ENCODE data around the gene NRARP.

The NRARP gene

DNA sequence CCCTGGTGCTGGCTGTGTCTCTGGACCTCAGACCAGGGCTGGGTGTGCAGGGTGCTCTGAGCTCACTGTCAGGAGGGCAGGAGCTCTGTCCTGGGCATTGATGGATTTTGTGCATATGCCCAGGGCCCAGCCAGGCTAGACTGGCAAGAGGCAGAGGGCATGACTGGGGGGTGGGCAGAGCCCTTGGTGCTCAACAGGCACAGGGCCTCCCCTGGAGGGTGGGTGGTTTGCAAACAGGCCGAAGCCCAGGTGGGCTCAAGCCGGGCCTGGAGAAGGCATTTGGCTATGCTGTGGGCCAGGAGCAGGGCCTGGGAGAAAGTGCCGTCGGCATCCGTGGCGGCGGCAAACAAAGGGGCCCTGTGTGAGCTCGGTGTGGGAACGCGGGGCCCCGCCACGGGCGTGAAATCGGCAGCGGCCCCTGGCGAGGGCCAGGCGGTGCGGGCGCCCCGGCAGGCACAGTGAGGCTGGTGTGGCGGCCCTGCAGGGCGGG, 1.9 kb upstream of the NRARP start:
- H3K36me3 ChIP-seq (ENCODE audit: insufficient read depth, low read length): no peaks in the 10 kb centered on the region
- H3K4me3 ChIP-seq (ENCODE audit: low read depth, low read length, poor library complexity, severe bottlenecking): no peak overlapping the region
- H3K4me2 ChIP-seq (ENCODE audit: low read length): no peak overlapping the region
- no peaks in the 10 kb centered on the region for H3K79me2 ChIP-seq (ENCODE audit: insufficient read depth, low read length)
- no peaks in the 10 kb centered on the region for H3K9me2 ChIP-seq (ENCODE audit: low read depth, low read length)
- H3K27ac ChIP-seq (ENCODE audit: low read depth, low read length, poor library complexity, severe bottlenecking): no peak overlapping the region
- H2AFZ ChIP-seq (ENCODE audit: low read length): no peak overlapping the region
- peaks cover 14% of the 10 kb centered on the region for H3K4me1 ChIP-seq (ENCODE audit: insufficient read depth, low read length, severe bottlenecking)
- TF ChIP-seq EZH2 (IDR thresholded peaks at IDR 0.05; ENCODE audit: borderline replicate concordance, low read length): no peak
- TF ChIP-seq, protein P1, sequence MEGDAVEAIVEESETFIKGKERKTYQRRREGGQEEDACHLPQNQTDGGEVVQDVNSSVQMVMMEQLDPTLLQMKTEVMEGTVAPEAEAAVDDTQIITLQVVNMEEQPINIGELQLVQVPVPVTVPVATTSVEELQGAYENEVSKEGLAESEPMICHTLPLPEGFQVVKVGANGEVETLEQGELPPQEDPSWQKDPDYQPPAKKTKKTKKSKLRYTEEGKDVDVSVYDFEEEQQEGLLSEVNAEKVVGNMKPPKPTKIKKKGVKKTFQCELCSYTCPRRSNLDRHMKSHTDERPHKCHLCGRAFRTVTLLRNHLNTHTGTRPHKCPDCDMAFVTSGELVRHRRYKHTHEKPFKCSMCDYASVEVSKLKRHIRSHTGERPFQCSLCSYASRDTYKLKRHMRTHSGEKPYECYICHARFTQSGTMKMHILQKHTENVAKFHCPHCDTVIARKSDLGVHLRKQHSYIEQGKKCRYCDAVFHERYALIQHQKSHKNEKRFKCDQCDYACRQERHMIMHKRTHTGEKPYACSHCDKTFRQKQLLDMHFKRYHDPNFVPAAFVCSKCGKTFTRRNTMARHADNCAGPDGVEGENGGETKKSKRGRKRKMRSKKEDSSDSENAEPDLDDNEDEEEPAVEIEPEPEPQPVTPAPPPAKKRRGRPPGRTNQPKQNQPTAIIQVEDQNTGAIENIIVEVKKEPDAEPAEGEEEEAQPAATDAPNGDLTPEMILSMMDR (IDR thresholded peaks at IDR 0.05; ENCODE audit: low read length): no peak
- no peak overlapping the region for H3K9ac ChIP-seq (ENCODE audit: low read length)
- H3F3A ChIP-seq (ENCODE audit: insufficient read depth, low read length): peaks cover 6% of the 10 kb centered on the region; the same call in 1 of the 2 replicates
- H4K20me1 ChIP-seq (ENCODE audit: insufficient read depth, low read length): no peaks in the 10 kb centered on the region
- H3K9me3 ChIP-seq (ENCODE audit: low read length): no peaks in the 10 kb centered on the region
- H3K27me3 ChIP-seq (ENCODE audit: insufficient read depth, low read length): peaks cover 13% of the 10 kb centered on the region; the same call in 1 of the 2 replicates

DNA sequence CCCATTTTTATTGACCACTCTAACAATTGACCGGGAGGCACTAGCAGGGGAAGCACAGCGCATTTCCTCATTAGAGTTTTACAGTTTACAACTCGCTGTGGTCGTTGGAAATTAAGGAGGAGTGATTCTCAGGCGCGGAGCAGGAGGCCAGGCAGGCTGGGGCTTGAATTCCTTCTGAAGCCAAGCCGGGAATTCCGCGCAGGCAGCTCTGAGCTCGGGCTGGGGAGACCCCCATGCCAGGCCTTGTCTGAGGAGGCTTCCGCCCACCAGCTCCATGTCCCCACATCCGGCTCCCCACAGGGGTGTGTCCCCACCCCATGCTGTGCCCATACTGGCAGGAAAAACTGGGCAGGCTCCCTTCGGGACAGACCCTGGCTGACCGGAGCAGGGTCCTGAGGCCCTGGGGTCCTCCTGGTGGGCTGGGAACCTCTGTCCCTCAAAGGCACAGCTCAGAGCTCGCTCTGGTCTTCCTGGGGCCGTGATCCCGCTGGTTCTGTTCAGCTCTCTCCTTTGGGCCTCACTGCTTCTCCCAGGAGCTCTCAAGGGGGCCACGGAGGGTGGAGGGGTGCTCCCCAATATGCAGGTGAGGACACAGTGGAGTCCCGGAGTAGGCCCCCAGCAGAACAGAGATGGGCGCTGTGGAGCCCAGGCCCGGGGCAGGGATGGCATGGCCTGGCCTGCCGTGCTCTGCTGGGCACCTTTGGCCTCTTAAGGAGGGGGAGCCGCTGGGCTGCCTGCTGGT, 1.3 kb upstream of the NRARP start:
- Histone ChIP-seq H3K4me3 (ENCODE audit: low read depth, low read length, poor library complexity, severe bottlenecking) (no peak overlapping the region), H3K79me2 (ENCODE audit: insufficient read depth, low read length) (no peaks in the 10 kb centered on the region), H3K27me3 (ENCODE audit: insufficient read depth, low read length) (peaks cover 16% of the 10 kb centered on the region; the same call in 1 of the 2 replicates), H4K20me1 (ENCODE audit: insufficient read depth, low read length) (no peaks in the 10 kb centered on the region), H3K4me1 (ENCODE audit: insufficient read depth, low read length, severe bottlenecking) (peaks cover 14% of the 10 kb centered on the region), H3K27ac (ENCODE audit: low read depth, low read length, poor library complexity, severe bottlenecking) (no peak overlapping the region), H3K9me2 (ENCODE audit: low read depth, low read length) (no peaks in the 10 kb centered on the region), H3K36me3 (ENCODE audit: insufficient read depth, low read length) (no peaks in the 10 kb centered on the region), H3K4me2 (ENCODE audit: low read length) (no peak overlapping the region; the same call in 1 of the 2 replicates), H3F3A (ENCODE audit: insufficient read depth, low read length) (peaks cover 6% of the 10 kb centered on the region; the same call in 1 of the 2 replicates), H3K9ac (ENCODE audit: low read length) (no peak overlapping the region), H3K9me3 (ENCODE audit: low read length) (no peaks in the 10 kb centered on the region), H2AFZ (ENCODE audit: low read length) (no peak overlapping the region)
- TF ChIP-seq, protein P1 (IDR thresholded peaks at IDR 0.05; ENCODE audit: low read length): no peak
- no peak for TF ChIP-seq EZH2 (IDR thresholded peaks at IDR 0.05; ENCODE audit: borderline replicate concordance, low read length)

DNA sequence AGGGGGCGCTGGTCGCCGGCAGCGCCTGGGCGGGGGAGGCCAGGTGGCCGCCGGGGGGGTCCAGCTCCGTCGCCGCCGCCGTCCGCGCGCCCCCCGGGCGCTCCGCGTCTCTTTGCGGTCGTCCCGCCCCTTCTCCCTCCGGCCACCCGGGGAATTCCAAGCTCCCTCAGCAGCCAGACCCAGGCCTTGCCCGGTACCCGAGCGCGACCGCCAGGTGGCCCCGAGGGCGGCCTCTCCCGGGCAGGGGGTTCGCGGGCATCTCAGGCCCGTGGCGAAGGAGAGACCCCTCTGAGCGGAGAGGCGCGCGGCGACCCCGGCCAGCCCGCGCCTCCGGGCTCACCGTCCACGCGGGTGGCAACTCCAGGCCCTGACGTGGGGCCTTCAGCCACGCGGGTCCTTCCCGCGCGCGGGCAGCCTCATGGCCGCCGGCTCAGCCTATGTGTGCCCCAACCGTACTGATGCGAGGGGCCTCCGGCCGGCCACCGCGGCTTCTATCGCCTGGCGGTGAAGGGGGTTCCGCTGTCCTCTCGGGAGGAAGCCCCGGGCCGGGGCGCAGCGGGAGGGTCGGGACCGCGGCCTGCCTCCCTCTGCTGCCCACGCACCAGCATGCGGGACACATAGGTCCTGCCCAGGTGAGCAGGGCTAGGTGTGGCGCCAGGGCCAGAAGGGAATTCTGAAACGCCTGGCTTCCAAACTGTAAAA, 529 bp upstream of the NRARP start:
- Histone ChIP-seq H3K4me1 (ENCODE audit: insufficient read depth, low read length, severe bottlenecking) (peaks cover 14% of the 10 kb centered on the region), H3K27ac (ENCODE audit: low read depth, low read length, poor library complexity, severe bottlenecking) (no peak overlapping the region), H3K27me3 (ENCODE audit: insufficient read depth, low read length) (peaks cover 21% of the 10 kb centered on the region; the same call in 1 of the 2 replicates), H3K9me2 (ENCODE audit: low read depth, low read length) (no peaks in the 10 kb centered on the region), H3K4me2 (ENCODE audit: low read length) (peak overlapping the region; percentile 45), H3K9me3 (ENCODE audit: low read length) (no peaks in the 10 kb centered on the region), H2AFZ (ENCODE audit: low read length) (no peak overlapping the region), H4K20me1 (ENCODE audit: insufficient read depth, low read length) (no peaks in the 10 kb centered on the region), H3K4me3 (ENCODE audit: low read depth, low read length, poor library complexity, severe bottlenecking) (peak overlapping the region; percentile 30), H3K79me2 (ENCODE audit: insufficient read depth, low read length) (no peaks in the 10 kb centered on the region), H3K9ac (ENCODE audit: low read length) (no peak overlapping the region), H3F3A (ENCODE audit: insufficient read depth, low read length) (peaks cover 6% of the 10 kb centered on the region; the same call in 1 of the 2 replicates), H3K36me3 (ENCODE audit: insufficient read depth, low read length) (no peaks in the 10 kb centered on the region)
- TF ChIP-seq, protein P1 (IDR thresholded peaks at IDR 0.05; ENCODE audit: low read length): peak; percentile 43
- TF ChIP-seq EZH2 (IDR thresholded peaks at IDR 0.05; ENCODE audit: borderline replicate concordance, low read length): no peak

Data from OCI-LY1 (cell line).